Duodenal mucosa (tissue), 2 donors: ENCODE measurements around the gene DHDDS.

Experiments used
- H3K27ac ChIP-seq: one replicate; pipeline ENCODE4 v1.7.0; 2013; ENCODE audit warnings: low read depth, low read length
- H3K27me3 ChIP-seq, 2 donors: one replicate each; pipeline ENCODE4 v1.7.0; 2013; ENCODE audit warnings: low read length in 2 of 2, control low read depth in 1 of 2; ENCODE audit not compliant: insufficient read depth in 2 of 2, control insufficient read depth in 1 of 2
- H3K36me3 ChIP-seq, 2 donors: one replicate each; pipeline ENCODE4 v1.7.0; 2013; ENCODE audit warnings: low read length in 2 of 2, control low read depth in 1 of 2; ENCODE audit not compliant: insufficient read depth in 2 of 2, control insufficient read depth in 1 of 2
- H3K4me1 ChIP-seq, 2 donors: one replicate each; pipeline ENCODE4 v1.7.0; 2013; ENCODE audit warnings: low read length in 2 of 2, control low read depth in 1 of 2; ENCODE audit not compliant: insufficient read depth in 2 of 2, control insufficient read depth in 1 of 2
- H3K4me3 ChIP-seq, 2 donors: one replicate each; pipeline ENCODE4 v1.7.0; 2013; ENCODE audit warnings: low read length in 2 of 2, low read depth in 1 of 2
- H3K9ac ChIP-seq, 2 donors: one replicate each; pipeline ENCODE4 v1.7.0; 2013; ENCODE audit warnings: low read length in 2 of 2, low read depth in 1 of 2
- H3K9me3 ChIP-seq, 2 donors: one replicate each; pipeline ENCODE4 v1.7.0; 2013; ENCODE audit warnings: low read length in 2 of 2, control low read depth in 1 of 2; ENCODE audit not compliant: control insufficient read depth in 1 of 2

Gene DHDDS

GRCh38 chr1:26403656-26404055 lies 28.5 kb upstream of the DHDDS start:
- Histone ChIP-seq H3K9ac (no peak overlapping the region), H3K36me3 (no peaks in the 10 kb centered on the region), H3K4me1 (no peaks in the 10 kb centered on the region), H3K27me3 (peaks cover under 1 to 8% of the 10 kb centered on the region in 2 donors), H3K9me3 (no peaks in the 10 kb centered on the region), H3K27ac (no peak overlapping the region), H3K4me3 (no peak overlapping the region)

- Histone ChIP-seq H3K4me1 (no peaks in the 10 kb centered on the region), H3K9me3 (no peaks in the 10 kb centered on the region), H3K9ac (no peak overlapping the region), H3K4me3 (no peak overlapping the region), H3K27me3 (peaks cover 11 to 17% of the 10 kb centered on the region in 2 donors), H3K36me3 (no peaks in the 10 kb centered on the region), H3K27ac (no peak overlapping the region)
Observed at GRCh38 chr1:26404641-26405040, 27.5 kb upstream of the DHDDS start.

GRCh38 chr1:26405281-26405915 lies 26.7 kb upstream of the DHDDS start:
- H3K9ac ChIP-seq: no peak overlapping the region
- peaks cover 18 to 19% of the 10 kb centered on the region in 2 donors for H3K27me3 ChIP-seq
- H3K27ac ChIP-seq: no peak overlapping the region
- no peaks in the 10 kb centered on the region for H3K36me3 ChIP-seq
- H3K9me3 ChIP-seq: no peaks in the 10 kb centered on the region
- H3K4me1 ChIP-seq: no peaks in the 10 kb centered on the region
- H3K4me3 ChIP-seq: no peak overlapping the region

GRCh38 chr1:26408604-26409003 lies 23.5 kb upstream of the DHDDS start:
- Histone ChIP-seq H3K9ac (no peak overlapping the region), H3K27ac (no peak overlapping the region), H3K27me3 (peaks cover 42 to 50% of the 10 kb centered on the region in 2 donors), H3K4me1 (no peaks in the 10 kb centered on the region), H3K4me3 (no peak overlapping the region), H3K36me3 (no peaks in the 10 kb centered on the region), H3K9me3 (no peaks in the 10 kb centered on the region)

GRCh38 chr1:26409191-26409807 lies 22.8 kb upstream of the DHDDS start:
- peaks cover 38 to 55% of the 10 kb centered on the region in 2 donors for H3K27me3 ChIP-seq
- H3K36me3 ChIP-seq: no peaks in the 10 kb centered on the region
- no peak overlapping the region for H3K4me3 ChIP-seq
- H3K9ac ChIP-seq: no peak overlapping the region
- no peaks in the 10 kb centered on the region for H3K9me3 ChIP-seq
- H3K4me1 ChIP-seq: no peaks in the 10 kb centered on the region
- no peak overlapping the region for H3K27ac ChIP-seq

DNA sequence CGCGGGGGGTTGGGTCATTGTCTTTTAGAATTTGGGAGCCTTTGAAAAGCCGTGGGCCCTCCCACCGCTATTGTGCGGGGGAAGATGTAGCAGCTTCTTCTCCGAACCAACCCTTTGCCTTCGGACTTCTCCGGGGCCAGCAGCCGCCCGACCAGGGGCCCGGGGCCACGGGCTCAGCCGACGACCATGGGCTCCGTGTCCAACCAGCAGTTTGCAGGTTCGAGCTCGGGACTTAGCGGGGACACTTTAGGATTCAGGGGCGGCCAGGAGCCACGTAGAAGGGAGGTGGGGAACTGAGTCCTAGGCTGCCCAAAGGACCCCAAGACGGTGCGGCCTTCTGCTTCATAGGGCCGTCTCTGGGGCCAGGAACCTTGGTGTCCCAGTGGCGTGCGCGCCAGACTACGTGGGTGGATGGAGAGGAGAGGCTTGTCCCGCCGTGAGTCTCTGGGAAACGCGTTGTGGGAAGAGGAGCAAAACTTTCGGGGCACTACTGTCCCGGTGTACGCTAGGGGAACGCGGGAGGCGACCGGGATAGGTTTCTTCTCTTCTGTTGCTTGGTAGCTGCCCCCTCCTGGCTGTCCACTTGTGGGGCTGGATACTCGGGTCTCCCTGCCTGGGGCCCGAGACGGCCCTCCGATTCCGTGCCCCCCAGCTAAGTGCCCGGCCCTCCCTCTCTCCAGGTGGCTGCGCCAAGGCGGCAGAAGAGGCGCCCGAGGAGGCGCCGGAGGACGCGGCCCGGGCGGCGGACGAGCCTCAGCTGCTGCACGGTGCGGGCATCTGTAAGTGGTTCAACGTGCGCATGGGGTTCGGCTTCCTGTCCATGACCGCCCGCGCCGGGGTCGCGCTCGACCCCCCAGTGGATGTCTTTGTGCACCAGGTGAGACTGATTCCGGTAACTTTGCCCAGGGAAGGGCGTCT lies 21.2 kb upstream of the DHDDS start, which contains the start of gene LIN28A:
TSS of gene LIN28A (plus strand) at position 112 of the 918 bp plus-strand sequence. CDS start at position 187, 75 bp downstream.
- Histone ChIP-seq H3K27me3 (peaks cover 43 to 71% of the 10 kb centered on the region in 2 donors), H3K36me3 (no peaks in the 10 kb centered on the region), H3K27ac (no peak within 1 kb of the TSS), H3K9ac (no peak within 1 kb of the TSS), H3K4me1 (no peaks in the 10 kb centered on the region), H3K9me3 (no peaks in the 10 kb centered on the region), H3K4me3 (no peak within 1 kb of the TSS)

DNA sequence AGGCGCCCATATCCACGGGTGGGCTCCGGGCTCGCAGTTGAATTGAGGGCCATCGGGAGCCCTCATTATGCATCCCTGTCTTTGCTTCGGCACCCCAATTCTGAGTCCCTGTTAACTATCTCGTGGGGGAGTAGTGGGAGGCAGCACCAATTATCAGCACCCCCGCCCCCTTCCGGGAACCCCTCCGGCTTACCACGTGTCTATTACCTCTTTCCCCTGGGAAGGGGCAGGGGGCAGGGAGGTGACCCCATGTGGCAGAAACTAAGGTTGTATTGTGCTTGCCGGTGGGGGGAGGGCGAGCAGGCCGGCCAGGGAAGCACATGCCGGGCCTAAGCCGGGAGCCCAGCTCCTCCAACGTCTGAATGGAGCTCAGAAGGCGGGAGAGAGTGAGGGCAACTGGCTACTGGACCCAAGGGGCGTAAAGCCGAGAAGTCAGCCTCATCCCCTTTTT lies 20.5 kb upstream of the DHDDS start:
- Histone ChIP-seq H3K9me3 (no peaks in the 10 kb centered on the region), H3K9ac (no peak overlapping the region), H3K36me3 (no peaks in the 10 kb centered on the region), H3K27ac (no peak overlapping the region), H3K27me3 (peaks cover 47 to 71% of the 10 kb centered on the region in 2 donors), H3K4me3 (no peak overlapping the region), H3K4me1 (no peaks in the 10 kb centered on the region)

GRCh38 chr1:26412180-26412840 lies 19.8 kb upstream of the DHDDS start:
- H3K4me3 ChIP-seq: no peak overlapping the region
- no peaks in the 10 kb centered on the region for H3K9me3 ChIP-seq
- H3K9ac ChIP-seq: no peak overlapping the region
- no peak overlapping the region for H3K27ac ChIP-seq
- H3K36me3 ChIP-seq: no peaks in the 10 kb centered on the region
- H3K27me3 ChIP-seq: peaks cover 47 to 71% of the 10 kb centered on the region in 2 donors
- no peaks in the 10 kb centered on the region for H3K4me1 ChIP-seq

GRCh38 chr1:26413031-26413430 lies 19.1 kb upstream of the DHDDS start:
- H3K36me3 ChIP-seq: no peaks in the 10 kb centered on the region
- H3K27me3 ChIP-seq: peaks cover 47 to 71% of the 10 kb centered on the region in 2 donors
- H3K9ac ChIP-seq: no peak overlapping the region
- H3K9me3 ChIP-seq: no peaks in the 10 kb centered on the region
- H3K4me1 ChIP-seq: no peaks in the 10 kb centered on the region
- no peak overlapping the region for H3K4me3 ChIP-seq
- no peak overlapping the region for H3K27ac ChIP-seq
